GM12878 (cell line): ENCODE data around the gene CDC42EP3. TPM values are rescaled to one million over a fixed set of nuclear protein-coding genes. Genes with fewer than 3 reads are reported as not detected.

ENCODE experiments used
- ATAC-seq: fragments of 200-7000 bp; cut with Tn5 transposase; 3 replicates; pipeline ENCODE4 v1.9.1; 2020; ENCODE audit warnings: mild to moderate bottlenecking, moderate library complexity
- BruUV-seq: library from RNA; stranded (reverse); fragments of 400-500 nt; replicated peaks from 2 replicates; lab custom pipeline; 2021; lab: Mats Ljungman, UMichigan
- CTCF ChIA-PET: fragments of 300-600 bp; sonication (Branson Sonifier 250); formaldehyde crosslinking; extraction: SDS; loops from one replicate; lab custom pipeline; 2021; ENCODE audit warnings: inconsistent platforms; lab: Yijun Ruan, JAX
- POLR2A ChIA-PET: fragments of 350-600 bp; formaldehyde crosslinking; extraction: SDS; loops from one replicate; lab custom pipeline; 2021; ENCODE audit warnings: inconsistent platforms; lab: Charles Lee
- RAD21 ChIA-PET: fragments of 300-600 bp; sonication (Branson Sonifier 250); formaldehyde crosslinking; loops from one replicate; lab custom pipeline; 2023; ENCODE audit warnings: antibody characterized with exemption; ENCODE audit not compliant: unreplicated experiment; lab: Charles Lee
- SMC1A ChIA-PET: fragments of 300-600 bp; sonication (Branson Sonifier 250); formaldehyde crosslinking; loops from one replicate; lab custom pipeline; 2023; ENCODE audit not compliant: unreplicated experiment, uncharacterized antibody; lab: Charles Lee
- DNase-seq: peaks from one replicate; pipeline ENCODE4 v3.0.0-alpha.2; 2011; ENCODE audit warnings: low read depth, low spot score
- FAIRE-seq: peaks from 3 replicates; lab custom pipeline; 2011; peaks lifted over from hg19 to GRCh38; lab: Jason Lieb, UNC
- H2AFZ ChIP-seq: 2 replicates; pipeline ENCODE4 v1.6.0; 2011; ENCODE audit warnings: low read depth, low read length, control low read depth; ENCODE audit not compliant: control insufficient read depth
- H3K27ac ChIP-seq: 2 replicates; pipeline ENCODE4 v1.5.1; 2011; ENCODE audit warnings: control low read depth; ENCODE audit not compliant: control insufficient read depth, insufficient read depth
- H3K27me3 ChIP-seq, 2 experiments: replicated peaks in 1 of 2; 2 replicates each; pipeline versions ENCODE4 v1.6.0 to v1.6.1; 2011; ENCODE audit warnings: low read length in 1 of 2; ENCODE audit not compliant: control insufficient read depth in 2 of 2, insufficient read depth in 2 of 2
- H3K36me3 ChIP-seq, 2 experiments: 2 replicates each; pipeline ENCODE4 v1.5.1; 2011; ENCODE audit warnings: low read length in 1 of 2; ENCODE audit not compliant: control insufficient read depth in 2 of 2, insufficient read depth in 2 of 2
- H3K4me1 ChIP-seq: 2 replicates; pipeline ENCODE4 v1.6.1; 2011; ENCODE audit warnings: mild to moderate bottlenecking, low read length, moderate library complexity, mixed read lengths; ENCODE audit not compliant: control insufficient read depth, insufficient read depth
- H3K4me2 ChIP-seq: 2 replicates; pipeline ENCODE4 v1.6.0; 2011; ENCODE audit warnings: control low read depth; ENCODE audit not compliant: control insufficient read depth, insufficient read depth
- H3K4me3 ChIP-seq: fragments of 200-600 bp; sonication (generic); 2 replicates; pipeline ENCODE4 v1.5.1; 2016
- H3K79me2 ChIP-seq: 2 replicates; pipeline ENCODE4 v1.6.0; 2011; ENCODE audit warnings: low read length; ENCODE audit not compliant: control insufficient read depth, insufficient read depth
- H3K9ac ChIP-seq: 2 replicates; pipeline ENCODE4 v1.8.0; 2011; ENCODE audit warnings: low read length, control low read depth, mixed read lengths; ENCODE audit not compliant: control insufficient read depth, insufficient read depth
- H3K9me3 ChIP-seq: replicated peaks from 3 replicates; pipeline ENCODE4 v1.5.1; 2011; ENCODE audit warnings: mild to moderate bottlenecking, low read length; ENCODE audit not compliant: control insufficient read depth, insufficient read depth
- H4K20me1 ChIP-seq: 2 replicates; pipeline ENCODE4 v1.6.0; 2011; ENCODE audit not compliant: control insufficient read depth, insufficient read depth
- CREB1 ChIP-seq: IDR thresholded peaks from 2 replicates; pipeline ENCODE4 v1.6.1; 2012; ENCODE audit warnings: low read depth, mild to moderate bottlenecking, inconsistent platforms
- EED ChIP-seq: sonication (generic); IDR thresholded peaks from 2 replicates; pipeline ENCODE4 v1.6.1; 2016; ENCODE audit warnings: antibody characterized with exemption, low read depth
- EZH2 ChIP-seq: IDR thresholded peaks from 2 replicates; pipeline ENCODE4 v1.6.1; 2012; ENCODE audit warnings: low read depth, mild to moderate bottlenecking, control low read depth, inconsistent platforms, low read length, borderline replicate concordance; ENCODE audit not compliant: control insufficient read depth
- FOS ChIP-seq: IDR thresholded peaks from 3 replicates; pipeline ENCODE4 v1.6.1; 2011; ENCODE audit warnings: borderline replicate concordance; ENCODE audit not compliant: insufficient read length; ENCODE audit errors: extremely low read depth
- IKZF1 ChIP-seq: fragments of 450-650 bp; conservative IDR thresholded peaks from 2 replicates; pipeline ENCODE4 v1.6.1; 2017; ENCODE audit warnings: antibody characterized with exemption, mild to moderate bottlenecking
- PML ChIP-seq: IDR thresholded peaks from 2 replicates; pipeline ENCODE4 v1.6.1; 2012; ENCODE audit warnings: low read length, inconsistent platforms
- SPI1 ChIP-seq: IDR thresholded peaks from 2 replicates; pipeline ENCODE4 v1.6.1; 2011; ENCODE audit warnings: low read depth, mild to moderate bottlenecking, low read length, moderate library complexity, borderline replicate concordance; ENCODE audit not compliant: insufficient read depth
- WGBS: methylation state at CpG from one replicate; pipeline ENCODE4 v1.1.6; 2016; ENCODE audit warnings: low lambda C conversion rate; ENCODE audit not compliant: insufficient replicate concordance, insufficient coverage; ENCODE audit errors: missing lambda C conversion rate; 5-methylcytosine and 5-hydroxymethylcytosine counted together
- in situ Hi-C: fragments of 300-500 bp; cut with MboI; formaldehyde crosslinking; loops from 9 replicates; pipeline ENCODE4 v1.14.3; 2018; ENCODE audit warnings: mixed read lengths
- intact Hi-C: fragments of 100-400 bp; cut with micrococcal nuclease; formaldehyde crosslinking; loops from one replicate; pipeline ENCODE4 v1.14.2; 2022; ENCODE audit not compliant: unreplicated experiment
- polyA plus RNA-seq, 11 experiments: library from polyadenylated mRNA; depleted of rRNA in 4 of 11; unstranded in 6 of 11; stranded (reverse) in 5 of 11; fragments of >200 nt; fragmentation: Nextera tagmentation in 4 of 11; fragmentation: Illumina TruSeq in 1 of 11; extraction: Ambion mirVana in 4 of 11; extraction: Trizol in 1 of 11; gene quantifications; 1 replicate in 1 of 11; 2 replicates in 10 of 11; pipeline versions ENCODE4 v1.2.1 to v1.2.3, GENCODE V29; 2011 to 2016; ENCODE audit warnings: inconsistent platforms in 2 of 11, missing spikeins in 2 of 11, low read depth in 1 of 11
- total RNA-seq, 4 experiments: library from RNA; depleted of rRNA in 3 of 4; stranded (reverse); fragments of >200 nt in 3 of 4; fragmentation: Illumina TruSeq in 1 of 4; extraction: Trizol in 1 of 4; gene quantifications; 2 replicates each; pipeline versions ENCODE4 v1.2.1 to v1.2.3, GENCODE V29; 2013 to 2021

Gene CDC42EP3
- total and polyA plus RNA-seq, 10 of the 15 experiments (the other 5 are each of a cell fraction or from before 2014, with no cell fraction given) = 11.8 to 86.9 (median 52.9) TPM

DNA sequence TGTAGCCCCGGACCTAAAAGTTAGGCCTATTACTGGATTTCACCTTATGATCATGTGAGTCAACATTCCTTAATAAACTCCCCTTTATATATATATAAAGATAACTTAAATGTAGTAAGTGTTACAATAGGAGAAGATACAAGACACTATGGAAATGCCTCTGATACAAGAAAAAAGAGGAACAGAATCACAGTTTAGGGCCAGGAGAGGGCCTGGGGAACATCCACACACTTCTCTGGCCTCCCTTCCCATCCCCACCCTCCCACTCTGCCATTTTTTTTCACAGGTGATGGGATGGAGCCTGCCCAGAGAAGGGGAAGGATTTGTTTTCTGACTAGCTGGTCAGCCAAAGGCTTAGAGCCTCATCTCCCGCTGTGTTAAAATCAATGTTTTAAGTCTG, 6.4 kb downstream of the CDC42EP3 start:
- no TSS peak for BruUV-seq
- no peak overlapping the region for H3K4me2 ChIP-seq
- H3K4me1 ChIP-seq = 0 out of 2 replicates have a peak, but pooled peaks cover 3% of the 10 kb centered on the region
- 0 out of 2 replicates have a peak, but pooled peaks cover 3% of the 10 kb centered on the region for H4K20me1 ChIP-seq
- 75% methylated on average over 2 of the region's 2 CpGs for WGBS
- 0 out of 2 replicates have a peak overlapping the region, but pooled peaks have one; percentile 82 for H3K4me3 ChIP-seq
- ChIA-PET CTCF (interaction anchor here (1.0 to 2.8 kb wide), 7 partner anchors 8 to 251 kb away, joined by 3 to 13 read pairs (median 6); no protein-coding TSS in a partner anchor), SMC1A (interaction anchor here (1.0 to 14.0 kb wide), 10 partner anchors 9 to 250 kb away, joined by 3 to 246 read pairs (median 8); no protein-coding TSS in a partner anchor), RAD21 (interaction anchor here (1.0 to 7.8 kb wide), 6 partner anchors 10 to 250 kb away, joined by 3 to 127 read pairs (median 5); no protein-coding TSS in a partner anchor), POLR2A (interaction anchor here (1.1 to 9.9 kb wide), 4 partner anchors 9 to 44 kb away, joined by 4 to 171 read pairs (median 4); no protein-coding TSS in a partner anchor)
- H3K27ac ChIP-seq = no peak overlapping the region
- intact Hi-C loops = loop anchor here (5.0 kb wide), 1 partner anchor 43 kb away; no protein-coding TSS in a partner anchor
- ATAC-seq (no peak), DNase-seq (no peak), FAIRE-seq (no peak)
- H3K9ac ChIP-seq = no peak overlapping the region
- H3K79me2 ChIP-seq = peaks cover 98% of the 10 kb centered on the region
- no peaks in the 10 kb centered on the region for H3K27me3 ChIP-seq
- in situ Hi-C loops = loop anchor here (5.0 kb wide), 1 partner anchor 253 kb away; no protein-coding TSS in a partner anchor
- H2AFZ ChIP-seq = no peak overlapping the region
- peaks cover 4 to 33% of the 10 kb centered on the region in 2 experiments; a peak in 3 of 4 replicates for H3K36me3 ChIP-seq
- TF ChIP-seq SPI1 = peak; percentile 42; the same call in 1 of the 2 replicates
- no peak for TF ChIP-seq EED
- no peaks in the 10 kb centered on the region for H3K9me3 ChIP-seq

DNA sequence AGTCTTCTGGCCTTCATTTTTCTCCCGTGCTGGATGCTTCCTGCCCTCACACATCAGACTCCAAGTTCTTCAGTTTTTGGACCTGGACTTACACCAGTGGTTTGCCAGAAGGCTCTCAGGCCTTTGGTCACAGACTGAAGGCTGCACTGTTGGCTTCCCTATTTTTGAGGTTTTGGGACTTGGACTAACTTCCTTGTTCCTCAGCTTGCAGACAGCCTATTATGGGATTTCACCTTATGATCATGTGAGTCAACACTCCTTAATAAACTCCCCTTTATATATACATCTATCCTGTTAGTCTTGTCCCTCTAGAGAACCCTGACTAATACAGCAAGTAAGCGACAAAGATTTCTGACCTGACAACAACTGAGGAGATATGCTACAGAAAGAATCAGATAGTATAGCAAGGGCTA, 7.2 kb downstream of the CDC42EP3 start:
- ATAC-seq = peak; percentile 26
- Histone ChIP-seq H3K4me1 (peaks cover 6% of the 10 kb centered on the region; the same call in 1 of the 2 replicates), H4K20me1 (0 out of 2 replicates have a peak, but pooled peaks cover 3% of the 10 kb centered on the region), H3K4me2 (no peak overlapping the region), H3K27ac (no peak overlapping the region), H3K9ac (no peak overlapping the region), H3K4me3 (no peak overlapping the region), H3K9me3 (no peaks in the 10 kb centered on the region), H3K27me3 (no peaks in the 10 kb centered on the region), H3K36me3 (peaks cover 4 to 36% of the 10 kb centered on the region in 2 experiments; a peak in 3 of 4 replicates), H3K79me2 (peaks cover 98% of the 10 kb centered on the region), H2AFZ (no peak overlapping the region)
- RAD21 ChIA-PET = interaction anchor here (0.6 kb wide), 1 partner anchor 228 kb away, joined by 3 read pairs; no protein-coding TSS in a partner anchor
- POLR2A ChIA-PET = interaction anchor here (0.6 to 9.9 kb wide), 2 partner anchors 8 to 229 kb away, joined by 3 to 171 read pairs; no protein-coding TSS in a partner anchor
- in situ Hi-C loops = no loop called here
- CTCF ChIA-PET = interaction anchor here (1.4 to 2.7 kb wide), 4 partner anchors 12 to 250 kb away, joined by 3 to 8 read pairs (median 5); no protein-coding TSS in a partner anchor
- TF ChIP-seq CREB1 (no peak), IKZF1 (0 out of 2 replicates have a peak, but pooled peaks have one; percentile 37), FOS (no peak), EZH2 (no peak), PML (no peak)
- WGBS = 44% methylated on average over 2 of the region's 2 CpGs
- no peak for DNase-seq
- intact Hi-C loops = no loop called here
- FAIRE-seq = no peak
- BruUV-seq = no TSS peak
- SMC1A ChIA-PET = interaction anchor here (1.6 to 14.0 kb wide), 5 partner anchors 8 to 250 kb away, joined by 5 to 246 read pairs (median 9); no protein-coding TSS in a partner anchor
